ENCODE data around the gene GDNF.
"Not testable (repeated sequence)": the region's sequence is repeated elsewhere in the genome, so short reads cannot be mapped to it uniquely, and the experiment has no call there.

Gene GDNF

GRCh38 chr5:37816331-37816730 is 23.5 kb downstream of the GDNF start:
- no peak for DNase-seq (ENCODE audit: low read depth)

GRCh38 chr5:37815913-37816312 is 23.9 kb downstream of the GDNF start:
- DNase-seq (ENCODE audit: low read depth) = no peak

- DNase-seq (ENCODE audit: low read depth) = no peak
These were observed 25.1 kb downstream of the GDNF start for GRCh38 chr5:37814699-37815098.

GRCh38 chr5:37812365-37812764 is 27.5 kb downstream of the GDNF start:
- DNase-seq (ENCODE audit: low read depth) = no peak

GRCh38 chr5:37811866-37812265 is 28.0 kb downstream of the GDNF start:
- DNase-seq (ENCODE audit: low read depth) = no peak

GRCh38 chr5:37810311-37810710 is 29.5 kb downstream of the GDNF start:
- DNase-seq (ENCODE audit: low read depth) = no peak

DNA sequence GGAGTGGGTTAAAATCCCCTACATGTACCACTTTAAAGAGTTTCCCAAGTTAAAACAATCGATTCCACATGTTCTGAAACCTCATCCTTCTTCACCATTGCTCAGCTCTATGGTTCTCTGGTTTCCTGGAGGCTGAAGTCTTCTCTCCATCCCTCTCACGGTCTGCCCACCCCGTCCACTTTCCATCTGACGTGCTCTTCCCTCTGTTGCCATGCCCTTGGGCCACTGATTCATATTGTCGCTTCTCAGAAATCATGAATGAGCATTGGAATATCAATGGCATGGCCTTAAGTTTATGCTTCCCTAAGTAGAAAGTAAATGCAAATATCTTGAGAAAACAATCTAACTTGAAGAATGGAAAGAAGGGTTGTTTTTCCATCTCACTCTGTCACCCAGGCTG is 30.9 kb downstream of the GDNF start:
- DNase-seq (ENCODE audit: low read depth) = no peak

- DNase-seq (ENCODE audit: low read depth) = no peak
These were observed 32.1 kb downstream of the GDNF start for GRCh38 chr5:37807621-37808301.

DNA sequence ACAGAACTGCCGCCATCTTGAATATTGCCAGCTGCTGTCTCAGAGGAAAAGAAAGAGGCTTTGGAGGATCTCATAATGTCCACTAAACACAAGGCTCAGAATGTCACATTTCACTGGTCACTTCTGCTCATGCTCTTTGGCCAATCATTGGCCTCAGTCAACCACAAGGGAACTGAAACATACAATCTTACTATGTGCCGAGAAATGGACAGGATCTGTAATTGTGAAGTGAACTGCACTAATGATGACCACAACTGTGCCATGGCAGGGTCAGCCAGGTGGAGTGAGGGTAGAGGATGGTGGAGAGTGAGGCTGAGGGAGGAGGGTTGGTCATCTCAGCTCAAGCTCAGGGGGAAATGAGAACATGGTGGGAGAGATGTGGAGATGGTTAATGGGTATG is 32.8 kb downstream of the GDNF start:
- no peak for DNase-seq (ENCODE audit: low read depth)

DNA sequence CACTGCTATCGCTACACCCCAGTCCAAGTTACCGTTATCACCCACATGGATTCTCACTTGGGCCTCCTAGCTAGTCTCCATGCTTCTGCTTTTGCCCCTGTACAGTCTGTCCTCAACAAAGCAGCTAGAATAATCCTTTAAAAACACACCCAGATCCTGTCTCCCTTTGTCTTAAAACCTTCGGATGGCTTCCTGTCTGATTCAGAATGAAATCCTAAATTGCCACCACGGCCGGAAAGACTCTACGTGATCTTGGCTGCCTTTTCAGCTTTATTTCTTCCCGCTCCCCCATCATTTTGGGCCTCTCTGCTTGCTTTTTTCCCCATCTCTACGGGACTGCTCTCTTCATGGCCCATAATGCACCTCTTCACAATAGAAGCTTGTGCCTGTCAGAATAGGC is 33.4 kb downstream of the GDNF start:
- DNase-seq (ENCODE audit: low read depth) = no peak

DNA sequence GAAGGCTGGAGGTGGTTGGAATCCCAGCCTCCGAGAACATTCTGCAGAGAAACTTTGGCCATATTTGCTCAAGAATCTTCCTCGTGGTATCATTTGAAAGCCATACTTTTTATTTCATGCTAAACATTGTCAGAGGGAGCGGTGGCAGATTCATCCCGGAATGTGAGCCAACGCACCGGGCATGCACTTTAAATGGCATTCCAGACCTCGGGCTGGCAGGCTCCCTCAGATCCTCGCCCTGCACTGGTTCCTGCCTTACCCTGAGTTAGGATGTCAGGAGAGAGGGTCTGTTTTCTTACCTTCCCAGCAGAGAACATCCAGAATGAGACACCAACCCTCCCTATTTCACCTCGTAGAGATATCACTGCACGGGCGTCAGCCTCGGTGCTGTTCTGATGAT is 33.8 kb downstream of the GDNF start:
- DNase-seq (ENCODE audit: low read depth) = no peak

GRCh38 chr5:37804401-37804800 is 35.4 kb downstream of the GDNF start:
- no peak for DNase-seq (ENCODE audit: low read depth)

GRCh38 chr5:37803487-37803886 is 36.4 kb downstream of the GDNF start:
- DNase-seq (ENCODE audit: low read depth) = no peak

GRCh38 chr5:37801521-37801920 is 38.3 kb downstream of the GDNF start:
- DNase-seq (ENCODE audit: low read depth) = no peak

- no peak for DNase-seq (ENCODE audit: low read depth)
These were observed 39.9 kb downstream of the GDNF start for GRCh38 chr5:37799865-37800421.

DNA sequence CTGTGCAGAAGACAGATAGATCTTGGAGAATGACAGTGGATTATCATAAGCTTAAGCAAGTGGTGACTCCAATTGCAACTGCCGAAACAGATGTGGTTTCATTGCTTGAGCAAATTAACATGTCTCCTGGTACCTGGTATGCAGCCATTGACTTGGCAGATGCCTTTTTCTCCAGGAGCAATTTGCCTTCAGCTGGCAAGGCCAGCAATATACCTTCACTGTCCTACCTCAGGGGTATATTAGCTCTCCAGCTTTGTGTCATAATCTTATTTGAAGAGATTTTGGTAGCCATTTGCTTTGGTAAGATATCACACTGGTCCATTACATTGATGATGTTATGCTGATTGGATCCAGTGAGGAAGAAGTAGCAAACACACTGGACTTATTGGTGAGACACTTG is 43.4 kb downstream of the GDNF start:
- DNase-seq (ENCODE audit: low read depth) = not testable (repeated sequence)

DNA sequence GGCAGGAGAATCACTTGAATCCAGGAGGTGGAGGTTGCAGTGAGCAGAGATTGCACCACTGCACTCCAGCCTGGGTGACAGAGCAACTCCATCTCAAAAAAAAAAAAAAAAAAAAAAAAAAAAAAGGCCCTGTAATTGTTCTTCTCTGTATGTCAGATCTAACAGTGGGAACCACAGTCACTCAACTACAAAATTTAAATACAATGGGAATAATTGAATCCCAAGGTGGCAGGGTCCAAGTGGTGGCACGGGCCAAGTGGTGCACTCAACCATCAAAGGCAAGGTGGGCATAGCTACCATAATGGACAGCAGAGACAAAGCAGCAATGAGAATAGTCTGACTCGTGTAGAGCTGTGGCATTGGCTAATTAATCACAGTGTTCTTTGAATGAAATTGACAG is 44.5 kb downstream of the GDNF start:
- not testable (repeated sequence) for DNase-seq (ENCODE audit: low read depth)

- DNase-seq (ENCODE audit: low read depth) = no peak
These were observed 46.7 kb downstream of the GDNF start for GRCh38 chr5:37792975-37793631.

DNA sequence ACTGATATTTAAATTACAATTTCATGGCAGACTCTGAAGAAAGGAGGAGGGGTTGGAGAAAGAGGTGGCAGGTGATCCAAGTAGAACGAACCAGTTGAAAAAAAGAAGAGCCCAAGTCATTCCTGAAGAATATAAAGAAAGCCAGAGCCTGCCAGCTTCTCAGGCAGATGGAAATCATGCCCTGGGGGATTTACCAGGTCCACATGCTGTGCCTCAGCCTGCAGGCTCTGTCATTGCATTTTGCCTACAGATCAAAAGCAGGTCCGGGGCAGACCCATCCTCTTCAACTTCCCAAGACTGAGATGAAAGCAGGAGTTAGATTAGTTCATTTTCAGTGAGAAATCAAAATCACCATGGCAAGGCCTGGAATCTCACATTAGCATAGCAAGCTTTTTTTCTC is 48.5 kb downstream of the GDNF start:
- DNase-seq (ENCODE audit: low read depth) = no peak

- DNase-seq (ENCODE audit: low read depth) = no peak
These were observed 49.9 kb downstream of the GDNF start for GRCh38 chr5:37789991-37790390.

DNA sequence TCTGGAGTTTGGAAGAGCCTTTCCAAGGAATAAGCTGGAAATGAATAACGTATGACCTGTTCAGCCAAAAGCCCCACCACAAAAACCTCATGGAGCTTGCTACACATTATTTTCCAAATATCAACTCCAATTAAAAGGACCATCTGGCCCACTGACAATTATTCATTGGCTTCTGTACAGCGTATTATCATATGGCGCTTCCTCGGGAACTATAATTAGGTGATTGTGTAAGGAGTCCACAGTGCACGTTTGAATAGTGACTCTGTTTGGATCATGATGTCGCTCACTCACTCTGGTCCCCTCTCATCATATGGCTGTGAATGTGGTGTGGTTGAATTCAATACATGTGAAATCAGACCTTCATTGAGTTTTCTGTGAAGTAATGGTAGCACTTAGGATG is 52.1 kb downstream of the GDNF start:
- DNase-seq (ENCODE audit: low read depth) = no peak

GRCh38 chr5:37786862-37787519 is 52.9 kb downstream of the GDNF start:
- no peak for DNase-seq (ENCODE audit: low read depth)

DNA sequence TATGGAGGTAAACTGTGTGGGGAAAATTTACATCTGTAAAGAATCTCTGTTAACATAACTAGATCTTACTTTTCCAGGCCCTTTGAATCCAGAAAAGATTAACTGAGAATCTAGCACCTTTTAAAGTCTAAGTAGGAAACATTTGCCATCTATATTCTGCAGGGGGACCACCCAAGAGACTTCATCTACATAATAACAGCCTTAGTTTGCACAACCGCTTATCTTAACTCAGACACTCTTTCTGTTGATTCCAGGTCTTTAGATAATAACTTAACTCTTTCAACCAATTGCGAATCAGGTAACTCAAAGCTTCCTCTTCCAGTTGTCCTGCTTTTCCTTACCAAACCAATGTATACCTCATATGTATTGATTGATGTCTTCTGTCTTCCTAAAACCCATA is 53.4 kb downstream of the GDNF start:
- no peak for DNase-seq (ENCODE audit: low read depth)
